H7 (cell line): ENCODE data around the gene NNT. TPM values are rescaled to one million over a fixed set of nuclear protein-coding genes. Genes with fewer than 3 reads are reported as not detected.
"Not testable (repeated sequence)": the region's sequence is repeated elsewhere in the genome, so short reads cannot be mapped to it uniquely, and the experiment has no call there.

Experiments
- DNase-seq: peaks from one replicate; pipeline ENCODE4 v3.0.0; 2012
- H3K27me3 ChIP-seq: 2 replicates; pipeline ENCODE4 v1.6.0; 2011; ENCODE audit warnings: mild to moderate bottlenecking, low read length; ENCODE audit not compliant: control insufficient read depth, insufficient read depth
- H3K36me3 ChIP-seq: replicated peaks from 2 replicates; pipeline ENCODE4 v1.5.1; 2011; ENCODE audit warnings: low read length; ENCODE audit not compliant: control insufficient read depth, insufficient read depth
- H3K4me3 ChIP-seq: 2 replicates; pipeline ENCODE4 v1.5.1; 2011; ENCODE audit warnings: low read depth, mild to moderate bottlenecking, control low read depth, low read length, moderate library complexity; ENCODE audit not compliant: insufficient read depth
- total RNA-seq: library from RNA; depleted of rRNA; stranded (reverse); fragments of >200 nt; shearing (Covaris generic); gene quantifications from 2 replicates; pipeline ENCODE4 v1.2.3, GENCODE V29; 2014; rRNA removed

The NNT gene
- total RNA-seq, 1 experiment from 2014 or later, result 28.8 TPM

- no peak overlapping the region for H3K4me3 ChIP-seq
- H3K27me3 ChIP-seq, result no peaks in the 10 kb centered on the region
- no peak for DNase-seq
- H3K36me3 ChIP-seq, result no peaks in the 10 kb centered on the region
Observed at GRCh38 chr5:43711496-43711895, 108.5 kb downstream of the NNT start.

- no peak overlapping the region for H3K4me3 ChIP-seq
- H3K27me3 ChIP-seq, result no peaks in the 10 kb centered on the region
- no peak for DNase-seq
- H3K36me3 ChIP-seq, result no peaks in the 10 kb centered on the region
Observed at GRCh38 chr5:43712081-43712480, 109.1 kb downstream of the NNT start.

- H3K27me3 ChIP-seq, H3K4me3 ChIP-seq, H3K36me3 ChIP-seq, DNase-seq: not testable (repeated sequence)
Observed at GRCh38 chr5:43719783-43720182, 116.8 kb downstream of the NNT start.

- H3K27me3 ChIP-seq, result no peaks in the 10 kb centered on the region
- H3K4me3 ChIP-seq, result no peak overlapping the region
- DNase-seq, result no peak
- no peaks in the 10 kb centered on the region for H3K36me3 ChIP-seq
Observed at GRCh38 chr5:43728581-43728980, 125.6 kb downstream of the NNT start.

- DNase-seq, result no peak
- Histone ChIP-seq H3K4me3 (no peak overlapping the region), H3K27me3 (no peaks in the 10 kb centered on the region), H3K36me3 (no peaks in the 10 kb centered on the region)
Observed at GRCh38 chr5:43729846-43730478, 127.0 kb downstream of the NNT start.

- Histone ChIP-seq H3K4me3 (no peak overlapping the region), H3K27me3 (no peaks in the 10 kb centered on the region), H3K36me3 (no peaks in the 10 kb centered on the region)
- no peak for DNase-seq
Observed at GRCh38 chr5:43730832-43731342, 127.9 kb downstream of the NNT start.

GRCh38 chr5:43731573-43731972 is 128.6 kb downstream of the NNT start:
- Histone ChIP-seq H3K4me3 (no peak overlapping the region), H3K27me3 (no peaks in the 10 kb centered on the region), H3K36me3 (no peaks in the 10 kb centered on the region)
- no peak for DNase-seq

- not testable (repeated sequence) for DNase-seq, H3K36me3 ChIP-seq, H3K27me3 ChIP-seq, H3K4me3 ChIP-seq
Observed at GRCh38 chr5:43745923-43746548, 143.1 kb downstream of the NNT start.

- H3K4me3 ChIP-seq, result no peak overlapping the region
- no peaks in the 10 kb centered on the region for H3K36me3 ChIP-seq
- H3K27me3 ChIP-seq, result no peaks in the 10 kb centered on the region
- no peak for DNase-seq
Observed at GRCh38 chr5:43750809-43751208, 147.8 kb downstream of the NNT start.

GRCh38 chr5:43753069-43753468 is 150.1 kb downstream of the NNT start:
- no peak for DNase-seq
- no peaks in the 10 kb centered on the region for H3K36me3 ChIP-seq
- no peak overlapping the region for H3K4me3 ChIP-seq
- no peaks in the 10 kb centered on the region for H3K27me3 ChIP-seq

Other genes starting within 250 kb of the NNT start
- not detected in 2 replicates for gene CCL28, start 190.8 kb upstream of the NNT start, total RNA-seq
- gene TMEM267, start 119.3 kb upstream of the NNT start, total RNA-seq, result 5.5 and 6.3 TPM in 2 replicates
- 20.1 and 24.8 TPM in 2 replicates for gene C5orf34, start 88.0 kb upstream of the NNT start, total RNA-seq
- 117 TPM in 2 replicates for gene PAIP1, start 46.1 kb upstream of the NNT start, total RNA-seq